ENCODE data around the gene KCNK10.

GRCh38 chr14:88194531-88194930 is 128.5 kb downstream of the KCNK10 start:
- TF ChIP-seq, protein P1, sequence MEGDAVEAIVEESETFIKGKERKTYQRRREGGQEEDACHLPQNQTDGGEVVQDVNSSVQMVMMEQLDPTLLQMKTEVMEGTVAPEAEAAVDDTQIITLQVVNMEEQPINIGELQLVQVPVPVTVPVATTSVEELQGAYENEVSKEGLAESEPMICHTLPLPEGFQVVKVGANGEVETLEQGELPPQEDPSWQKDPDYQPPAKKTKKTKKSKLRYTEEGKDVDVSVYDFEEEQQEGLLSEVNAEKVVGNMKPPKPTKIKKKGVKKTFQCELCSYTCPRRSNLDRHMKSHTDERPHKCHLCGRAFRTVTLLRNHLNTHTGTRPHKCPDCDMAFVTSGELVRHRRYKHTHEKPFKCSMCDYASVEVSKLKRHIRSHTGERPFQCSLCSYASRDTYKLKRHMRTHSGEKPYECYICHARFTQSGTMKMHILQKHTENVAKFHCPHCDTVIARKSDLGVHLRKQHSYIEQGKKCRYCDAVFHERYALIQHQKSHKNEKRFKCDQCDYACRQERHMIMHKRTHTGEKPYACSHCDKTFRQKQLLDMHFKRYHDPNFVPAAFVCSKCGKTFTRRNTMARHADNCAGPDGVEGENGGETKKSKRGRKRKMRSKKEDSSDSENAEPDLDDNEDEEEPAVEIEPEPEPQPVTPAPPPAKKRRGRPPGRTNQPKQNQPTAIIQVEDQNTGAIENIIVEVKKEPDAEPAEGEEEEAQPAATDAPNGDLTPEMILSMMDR (IDR thresholded peaks at IDR 0.05), result no peak
- TF ChIP-seq POLR2A (IDR thresholded peaks at IDR 0.05), result no peak

Measured in lower leg skin (tissue), 3 donors.